Activated T-helper 1 cell treated with Interleukin-2 at 50 U/mL for 16 hours (primary cell): ENCODE results near the gene RHOBTB1.

Experiments
- DNase-seq: peaks from one replicate; pipeline ENCODE4 v3.0.0-alpha.2; 2020; ENCODE audit warnings: low read depth

The RHOBTB1 gene

GRCh38 chr10:60942134-60942787, 1.7 kb downstream of the RHOBTB1 start:
- no peak for DNase-seq

DNA sequence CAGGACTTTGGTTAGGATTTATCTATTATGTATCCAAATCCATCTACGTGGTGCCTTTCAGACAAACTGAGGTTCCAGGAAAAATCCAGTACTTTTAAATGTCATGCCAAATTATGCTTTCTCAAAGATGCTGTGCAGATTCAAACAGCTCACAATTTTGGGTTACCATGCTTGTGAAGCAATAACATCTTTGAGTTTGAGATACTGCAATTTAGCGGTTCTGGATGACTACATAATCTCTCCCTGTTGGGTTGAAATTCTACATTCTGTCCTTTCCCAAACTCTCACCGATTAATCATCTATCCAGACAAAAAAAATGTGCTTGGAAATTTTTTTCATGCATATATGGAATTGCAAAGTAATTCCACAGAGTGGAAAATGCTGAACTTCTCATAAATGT, 3.5 kb downstream of the RHOBTB1 start:
- no peak for DNase-seq

DNA sequence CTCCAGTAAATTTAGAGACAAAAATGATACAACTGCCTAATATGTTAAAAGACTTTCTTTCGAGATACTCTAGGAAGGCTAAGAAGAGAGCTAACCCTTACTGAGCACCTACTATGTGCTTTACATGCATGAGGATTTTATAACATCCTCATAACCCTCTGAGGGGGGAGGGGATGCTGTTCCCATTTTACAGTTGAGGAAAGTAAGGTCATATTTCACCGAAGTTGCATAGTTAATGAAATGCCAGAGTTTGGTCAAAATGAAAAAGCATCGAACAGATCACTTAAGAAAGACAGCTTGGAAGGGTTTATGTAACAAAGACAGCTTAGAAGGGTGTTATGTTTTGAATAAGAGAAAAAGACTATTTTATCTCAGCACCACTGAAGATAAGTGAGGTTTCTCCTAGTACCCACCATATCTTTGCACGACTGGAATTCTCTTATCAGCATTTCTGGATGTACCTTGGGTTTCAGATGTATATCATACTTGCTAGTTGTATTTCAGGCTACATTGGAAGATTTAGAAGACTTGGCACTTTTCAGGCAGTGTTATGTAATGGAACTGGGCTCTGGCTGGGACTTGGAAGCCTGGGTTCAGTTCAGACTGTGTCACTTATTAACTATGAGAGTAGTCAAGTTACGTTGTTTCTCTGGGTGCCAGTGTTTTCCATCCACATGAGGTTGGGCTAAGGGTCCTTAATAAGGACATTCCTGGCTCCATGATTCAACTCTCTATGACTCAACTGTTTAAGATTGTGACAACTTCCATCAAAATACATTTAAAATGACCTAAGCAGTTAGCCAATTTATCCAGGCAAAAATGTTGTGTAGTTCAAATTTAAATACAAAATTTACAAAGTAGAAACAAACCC, 6.0 kb downstream of the RHOBTB1 start:
- DNase-seq, result no peak

DNA sequence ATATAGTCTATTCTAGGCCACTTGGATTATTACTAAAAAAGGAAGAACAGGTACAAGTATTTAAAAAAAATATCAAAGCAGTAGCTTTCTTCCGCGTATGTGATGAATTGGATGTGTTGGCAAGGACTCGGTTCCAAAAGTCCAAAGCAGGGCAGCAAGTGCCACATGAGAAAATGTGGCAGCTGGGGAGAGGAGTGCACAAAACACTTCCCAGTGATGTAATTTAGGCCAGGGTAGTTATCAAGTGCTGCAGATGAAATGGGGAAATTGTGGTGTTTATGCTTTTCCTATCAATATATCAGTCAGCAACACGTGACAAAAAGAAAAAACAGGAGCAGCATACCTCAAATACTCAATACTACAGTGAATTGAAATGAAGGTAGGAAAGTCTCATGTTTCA, 7.0 kb downstream of the RHOBTB1 start:
- no peak for DNase-seq

GRCh38 chr10:60934215-60935175, 9.5 kb downstream of the RHOBTB1 start:
- DNase-seq, result no peak

GRCh38 chr10:60932756-60933155, 11.2 kb downstream of the RHOBTB1 start:
- no peak for DNase-seq

DNA sequence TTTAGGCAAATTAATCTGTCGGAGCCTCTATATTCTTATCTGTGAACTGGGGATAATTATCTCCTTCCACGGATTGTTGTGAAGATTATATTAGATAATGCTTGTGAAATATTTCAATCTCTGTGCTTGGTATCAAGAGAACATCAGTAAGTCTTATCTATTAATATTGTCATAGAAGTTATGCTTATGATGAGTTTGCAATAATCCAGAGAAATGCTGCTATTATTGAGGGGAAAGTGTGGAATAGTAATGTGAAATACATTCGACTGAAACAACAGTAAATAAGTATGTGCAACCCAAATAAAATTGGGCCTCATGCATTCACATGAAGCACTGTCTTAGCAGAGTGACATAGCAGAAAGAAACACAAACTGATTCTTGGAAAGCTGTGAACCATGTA, 13.7 kb downstream of the RHOBTB1 start:
- no peak for DNase-seq

- DNase-seq, result no peak
Measured at GRCh38 chr10:60921633-60922032, 22.4 kb downstream of the RHOBTB1 start.

- DNase-seq, result no peak
Measured at GRCh38 chr10:60920479-60920878, 23.5 kb downstream of the RHOBTB1 start.

DNA sequence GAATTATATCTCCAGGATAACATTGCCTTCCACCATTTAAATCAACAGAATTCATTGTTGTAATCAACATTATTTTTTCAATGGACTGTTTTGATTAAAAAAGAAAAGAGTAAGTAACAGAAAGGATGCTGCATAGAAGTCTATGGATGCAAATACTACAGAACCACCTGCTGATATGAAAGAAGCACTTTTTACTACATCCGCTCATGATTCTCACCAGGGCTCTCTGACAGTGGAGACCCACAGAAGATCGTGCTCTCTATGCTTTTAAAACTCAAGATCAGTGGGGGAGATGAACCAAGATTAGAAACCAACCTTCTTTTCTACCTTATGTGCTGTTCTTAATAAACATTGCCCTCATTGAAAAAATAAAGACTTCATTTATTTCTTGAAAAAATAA, 24.4 kb downstream of the RHOBTB1 start:
- DNase-seq, result no peak

DNA sequence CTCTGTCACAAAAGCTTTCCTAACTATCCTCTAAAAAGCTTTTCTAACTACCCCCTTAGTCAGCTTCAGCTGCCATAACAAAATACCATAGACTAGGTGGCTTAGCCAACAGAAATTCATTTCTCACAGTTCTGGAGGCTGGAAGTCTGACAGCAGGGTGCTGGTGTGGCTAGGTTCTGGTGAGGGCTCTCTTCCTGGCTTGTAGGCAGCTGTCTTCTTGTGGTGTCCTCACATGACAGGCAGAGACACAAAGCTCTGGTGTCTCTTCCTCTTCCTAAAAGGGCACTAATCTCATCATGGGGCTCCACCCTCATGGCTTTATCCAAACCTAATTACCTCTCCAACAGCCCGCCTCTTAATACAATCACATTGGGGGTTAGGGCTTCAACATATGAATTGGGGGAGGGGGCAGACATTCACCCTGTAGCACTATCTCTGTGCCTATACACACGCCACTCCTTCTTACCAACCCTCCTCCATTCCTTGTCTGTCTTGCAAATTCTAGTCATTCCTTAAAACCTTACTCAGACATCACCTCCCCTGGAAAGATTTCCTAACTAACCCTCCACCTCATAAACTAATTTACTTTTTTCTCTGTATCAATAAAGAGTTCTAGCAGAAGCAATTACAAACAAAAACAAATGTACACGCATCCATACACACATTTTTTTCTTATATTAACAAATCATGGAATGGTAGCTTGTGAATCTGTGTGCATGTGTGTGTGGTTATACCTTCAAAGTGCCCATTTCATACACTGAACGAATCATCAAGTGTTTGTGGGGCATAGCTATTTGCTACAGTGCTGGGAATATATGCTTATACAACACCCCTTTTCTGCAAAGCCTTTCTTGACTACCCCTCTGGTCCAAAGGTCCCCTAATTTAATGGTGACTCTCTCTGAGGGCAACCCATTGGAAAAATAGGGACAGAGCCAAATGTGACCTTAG, 26.4 kb downstream of the RHOBTB1 start:
- DNase-seq, result no peak

- DNase-seq, result no peak
Measured at GRCh38 chr10:60916025-60916424, 28.0 kb downstream of the RHOBTB1 start.

DNA sequence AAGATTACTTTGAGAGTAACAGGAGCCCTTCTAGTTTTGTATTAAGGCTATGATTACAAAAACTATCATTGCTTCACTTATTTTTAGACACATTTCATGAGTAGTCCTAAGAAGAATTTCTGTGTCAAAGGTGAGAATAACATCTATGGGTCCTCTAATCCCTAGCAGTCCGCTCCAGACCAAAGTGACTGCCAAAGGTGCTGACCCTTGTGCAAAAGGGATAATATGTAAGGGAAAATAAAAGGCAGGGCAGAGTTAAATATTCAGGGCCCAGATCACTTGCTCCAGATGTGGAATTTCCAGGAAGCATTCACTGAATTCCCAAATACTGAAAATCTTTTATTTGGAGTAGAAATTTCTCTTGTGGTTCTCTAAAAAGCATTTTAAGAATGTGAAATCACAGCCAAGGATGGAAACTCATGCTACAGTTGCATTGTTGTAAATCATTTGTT, 29.3 kb downstream of the RHOBTB1 start:
- no peak for DNase-seq

GRCh38 chr10:60913657-60914056, 30.3 kb downstream of the RHOBTB1 start:
- no peak for DNase-seq

- DNase-seq, result no peak
Measured at GRCh38 chr10:60913071-60913470, 30.9 kb downstream of the RHOBTB1 start.

GRCh38 chr10:60911715-60912114, 32.3 kb downstream of the RHOBTB1 start:
- no peak for DNase-seq

GRCh38 chr10:60911216-60911615, 32.8 kb downstream of the RHOBTB1 start:
- no peak for DNase-seq

DNA sequence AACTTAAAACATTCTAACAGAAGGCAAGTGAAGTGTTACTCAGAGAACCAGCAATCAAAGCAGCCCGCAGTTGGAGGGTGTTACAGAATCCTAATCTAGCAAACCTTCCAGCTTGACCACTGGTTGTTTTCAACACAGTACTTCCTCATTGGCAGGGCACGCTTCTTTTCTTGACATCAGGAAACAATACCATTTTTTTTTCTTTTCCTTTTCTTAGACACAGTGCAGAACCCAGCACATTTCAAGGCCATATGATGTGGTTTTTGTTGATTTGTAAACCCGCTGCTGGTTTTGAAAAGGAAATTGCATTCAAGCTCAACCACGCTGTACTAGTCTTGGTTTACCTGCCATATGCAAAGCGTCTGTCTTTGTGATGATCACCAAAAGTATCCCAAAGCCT, 33.4 kb downstream of the RHOBTB1 start:
- DNase-seq, result no peak

DNA sequence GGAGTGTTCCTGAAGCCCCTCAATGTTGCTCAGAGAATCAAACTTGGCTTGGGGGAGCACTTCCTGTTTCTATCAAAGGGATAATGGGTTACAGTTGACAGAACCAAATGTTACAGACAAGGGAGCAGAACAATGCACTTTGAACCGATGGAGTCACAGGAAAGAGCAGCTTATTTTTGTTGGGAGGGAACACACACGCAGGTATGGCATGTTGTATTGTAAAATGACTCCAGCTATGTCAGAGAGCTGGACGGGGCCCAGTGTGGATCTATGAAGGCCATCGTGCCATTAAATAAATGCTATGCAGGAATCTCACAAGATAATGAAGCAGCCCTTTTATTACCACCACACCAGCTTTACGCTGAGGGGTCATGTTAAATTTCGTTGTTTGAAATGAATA, 35.1 kb downstream of the RHOBTB1 start:
- no peak for DNase-seq

DNA sequence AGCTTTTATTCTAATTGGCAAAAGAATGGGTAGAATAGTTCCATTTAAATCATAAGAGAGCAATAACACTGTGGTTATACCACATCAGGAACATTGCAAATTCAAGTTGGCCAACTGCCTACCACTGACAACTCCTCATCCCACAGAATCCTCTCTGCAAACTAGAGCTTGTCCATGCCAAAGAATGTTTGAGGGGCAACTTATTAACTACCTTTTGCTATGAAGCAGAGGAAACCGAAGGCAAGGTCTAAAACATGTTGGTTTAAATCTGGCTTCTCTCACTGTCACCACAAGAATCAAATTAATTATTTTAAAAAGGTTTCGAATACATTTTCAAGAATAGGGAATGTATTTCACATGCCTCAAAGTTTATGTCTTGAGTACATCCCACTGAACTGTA, 36.0 kb downstream of the RHOBTB1 start:
- DNase-seq, result no peak

- no peak for DNase-seq
Measured at GRCh38 chr10:60907236-60907635, 36.7 kb downstream of the RHOBTB1 start.
